Osteoblast (primary cell): ENCODE measurements around the gene FADS2. TPM values are rescaled to one million over a fixed set of nuclear protein-coding genes. Genes with fewer than 3 reads are reported as not detected.

Experiments
- DNase-seq: peaks from one replicate; pipeline ENCODE4 v3.0.0; 2011; ENCODE audit warnings: low spot score, mixed read lengths; ENCODE audit not compliant: insufficient read length; ENCODE audit errors: missing footprints
- H2AFZ ChIP-seq: 2 replicates; pipeline ENCODE4 v1.6.0; 2011; ENCODE audit warnings: mild to moderate bottlenecking, low read length
- H3K27ac ChIP-seq: 2 replicates; pipeline ENCODE4 v1.5.1; 2011; ENCODE audit warnings: mild to moderate bottlenecking, low read depth, low read length, moderate library complexity
- H3K27me3 ChIP-seq: 2 replicates; pipeline ENCODE4 v1.6.0; 2012; ENCODE audit warnings: mild to moderate bottlenecking, control low read depth, inconsistent platforms, low read length, moderate library complexity; ENCODE audit not compliant: insufficient read depth
- H3K36me3 ChIP-seq: 2 replicates; pipeline ENCODE4 v1.5.1; 2011; ENCODE audit warnings: mild to moderate bottlenecking, low read length, control low read depth, moderate library complexity; ENCODE audit not compliant: insufficient read depth
- H3K4me1 ChIP-seq: 2 replicates; pipeline ENCODE4 v1.5.1; 2011; ENCODE audit warnings: mild to moderate bottlenecking, low read length, control low read depth, moderate library complexity; ENCODE audit not compliant: insufficient read depth
- H3K4me2 ChIP-seq: 2 replicates; pipeline ENCODE4 v1.6.0; 2011; ENCODE audit warnings: mild to moderate bottlenecking, low read length; ENCODE audit not compliant: insufficient read depth
- H3K4me3 ChIP-seq: fragments of 200-600 bp; sonication (generic); 3 replicates; pipeline ENCODE4 v1.5.1; 2012; ENCODE audit warnings: mild to moderate bottlenecking, low read length, inconsistent platforms; ENCODE audit not compliant: insufficient read depth
- H3K79me2 ChIP-seq: 2 replicates; pipeline ENCODE4 v1.6.0; 2012; ENCODE audit warnings: mild to moderate bottlenecking, low read length, control low read depth, inconsistent platforms; ENCODE audit not compliant: insufficient read depth
- H3K9me3 ChIP-seq: 2 replicates; pipeline ENCODE4 v1.5.1; 2011; ENCODE audit warnings: low read depth, low read length, control low read depth
- H4K20me1 ChIP-seq: 2 replicates; pipeline ENCODE4 v1.6.0; 2012; ENCODE audit warnings: mild to moderate bottlenecking, low read length, control low read depth; ENCODE audit not compliant: insufficient read depth
- CTCF ChIP-seq: IDR thresholded peaks from 2 replicates; pipeline ENCODE4 v1.5.1; 2011; ENCODE audit warnings: mild to moderate bottlenecking, low read depth, low read length, moderate library complexity; ENCODE audit errors: extremely low read depth
- total RNA-seq: library from RNA; depleted of rRNA; stranded (reverse); fragments of >200 nt; gene quantifications from 2 replicates; pipeline ENCODE4 v1.2.3, GENCODE V29; 2012

FADS2 gene
- total RNA-seq, 1 donor, result 275 TPM

DNA sequence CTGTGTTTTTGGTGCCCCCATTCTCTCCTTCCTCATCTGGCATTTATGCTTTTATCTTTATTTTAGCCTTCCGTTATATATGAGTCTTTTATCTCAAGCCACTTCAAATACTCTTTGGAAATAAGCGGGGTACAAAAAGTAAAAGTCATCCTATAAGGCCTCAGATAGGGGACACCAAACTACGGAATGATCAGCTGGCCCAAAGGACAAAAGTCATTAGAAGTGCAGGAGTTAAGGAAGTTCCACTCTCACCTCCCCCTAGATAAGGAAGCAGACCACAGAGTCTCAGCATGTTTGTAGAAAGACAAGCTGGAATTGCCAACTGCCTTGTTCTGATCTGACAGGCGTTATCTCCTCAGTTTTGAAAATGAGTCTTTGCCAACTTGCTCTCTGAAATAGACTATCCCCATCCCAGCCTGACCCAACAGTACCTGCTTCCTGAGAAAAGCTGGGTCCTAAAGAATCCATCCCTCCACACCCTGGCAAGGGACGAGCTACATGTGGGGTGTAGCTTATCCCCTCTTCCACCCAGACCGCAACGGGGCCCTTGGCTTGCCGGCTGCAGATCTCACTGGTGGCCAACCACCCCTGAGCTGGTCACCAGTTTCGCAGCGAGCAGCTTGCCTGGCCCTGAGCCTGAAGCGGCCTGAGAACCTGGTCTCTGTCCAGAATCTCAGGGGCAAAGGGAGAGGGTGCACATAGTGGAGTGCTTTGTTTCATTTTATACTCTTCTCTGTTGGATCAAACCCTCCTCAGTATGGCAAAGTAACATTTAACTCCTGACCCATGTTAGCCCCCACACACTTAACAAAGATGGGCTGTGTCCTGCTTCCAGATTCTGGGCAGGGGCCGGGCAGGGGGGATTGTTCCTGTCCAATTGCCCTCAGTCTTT lies 13.8 kb downstream of the FADS2 start:
- Histone ChIP-seq H3K4me3 (no peak overlapping the region), H3K36me3 (peaks cover 22% of the 10 kb centered on the region), H3K4me2 (no peak overlapping the region), H3K4me1 (no peaks in the 10 kb centered on the region), H3K9me3 (no peaks in the 10 kb centered on the region), H3K79me2 (no peaks in the 10 kb centered on the region), H2AFZ (no peak overlapping the region), H4K20me1 (no peaks in the 10 kb centered on the region), H3K27me3 (no peaks in the 10 kb centered on the region), H3K27ac (no peak overlapping the region)
- TF ChIP-seq CTCF, result no peak
- no peak for DNase-seq

- H3K36me3 ChIP-seq, result peaks cover 27% of the 10 kb centered on the region
- no peak overlapping the region for H3K4me3 ChIP-seq
- no peaks in the 10 kb centered on the region for H4K20me1 ChIP-seq
- H3K9me3 ChIP-seq, result no peaks in the 10 kb centered on the region
- DNase-seq, result no peak
- no peak for TF ChIP-seq CTCF
- H3K4me1 ChIP-seq, result no peaks in the 10 kb centered on the region
- H3K4me2 ChIP-seq, result no peak overlapping the region
- H3K79me2 ChIP-seq, result no peaks in the 10 kb centered on the region
- no peaks in the 10 kb centered on the region for H3K27me3 ChIP-seq
- H2AFZ ChIP-seq, result no peak overlapping the region
- H3K27ac ChIP-seq, result no peak overlapping the region
Observed at GRCh38 chr11:61842528-61842820, 14.4 kb downstream of the FADS2 start.

DNA sequence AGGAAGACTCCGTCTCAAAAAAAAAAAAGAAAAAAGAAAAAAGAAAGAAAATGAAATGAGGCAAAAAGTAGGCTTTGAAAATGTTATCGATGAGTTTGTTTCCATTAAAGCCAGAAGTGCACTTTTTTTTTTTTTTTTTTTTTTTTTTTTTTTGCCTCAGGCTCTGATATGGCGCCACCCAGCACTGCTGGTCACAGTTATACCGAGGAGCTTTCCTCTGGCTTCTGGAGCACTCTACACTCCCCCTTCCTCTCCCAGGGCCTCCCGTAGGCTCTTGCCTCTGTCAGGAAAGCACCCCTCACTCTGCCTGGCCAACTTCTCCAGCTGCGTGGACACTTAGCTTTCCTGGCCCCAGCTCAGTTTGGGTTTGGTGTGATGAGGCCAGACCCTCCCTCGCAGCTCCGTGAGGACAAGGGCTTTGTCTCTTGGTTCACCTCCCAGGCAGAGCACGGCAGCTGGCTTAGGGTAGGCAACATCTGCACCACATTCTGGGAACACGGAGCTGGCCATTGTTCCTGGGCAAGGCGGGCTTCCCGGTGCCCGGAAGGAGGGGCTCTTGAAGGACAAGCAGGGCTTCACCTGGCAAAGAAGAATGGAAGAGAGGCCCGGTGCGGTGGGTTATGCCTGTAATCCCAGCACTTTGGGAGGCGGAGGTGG lies 16.9 kb downstream of the FADS2 start:
- no peak overlapping the region for H2AFZ ChIP-seq
- DNase-seq, result no peak
- H3K4me3 ChIP-seq, result no peak overlapping the region
- H3K9me3 ChIP-seq, result no peaks in the 10 kb centered on the region
- H3K27me3 ChIP-seq, result no peaks in the 10 kb centered on the region
- no peaks in the 10 kb centered on the region for H3K79me2 ChIP-seq
- H4K20me1 ChIP-seq, result no peaks in the 10 kb centered on the region
- no peaks in the 10 kb centered on the region for H3K4me1 ChIP-seq
- peaks cover 32% of the 10 kb centered on the region for H3K36me3 ChIP-seq
- H3K27ac ChIP-seq, result no peak overlapping the region
- no peak for TF ChIP-seq CTCF
- H3K4me2 ChIP-seq, result no peak overlapping the region

- no peaks in the 10 kb centered on the region for H3K9me3 ChIP-seq
- no peak for DNase-seq
- H3K4me3 ChIP-seq, result no peak overlapping the region
- no peaks in the 10 kb centered on the region for H3K27me3 ChIP-seq
- no peak overlapping the region for H3K27ac ChIP-seq
- H3K36me3 ChIP-seq, result peaks cover 29% of the 10 kb centered on the region
- H4K20me1 ChIP-seq, result no peaks in the 10 kb centered on the region
- no peaks in the 10 kb centered on the region for H3K4me1 ChIP-seq
- no peak for TF ChIP-seq CTCF
- H2AFZ ChIP-seq, result no peak overlapping the region
- no peak overlapping the region for H3K4me2 ChIP-seq
- H3K79me2 ChIP-seq, result no peaks in the 10 kb centered on the region
Observed at GRCh38 chr11:61846362-61847020, 18.4 kb downstream of the FADS2 start.
